Neural cell (in vitro differentiated cells): ENCODE measurements around the gene KCNJ4.

ENCODE experiments used
- RAD21 ChIP-seq: fragments of 450-650 bp; conservative IDR thresholded peaks from 2 replicates; pipeline ENCODE4 v1.6.1; 2014; ENCODE audit warnings: antibody characterized with exemption, mild to moderate bottlenecking, moderate library complexity
- TF ChIP-seq, protein P1 (sequence below): fragments of 450-650 bp; IDR thresholded peaks from 2 replicates; pipeline ENCODE4 v1.5.1; 2014; ENCODE audit warnings: antibody characterized with exemption, mild to moderate bottlenecking, moderate library complexity; ENCODE audit not compliant: poor library complexity, severe bottlenecking

DNA sequence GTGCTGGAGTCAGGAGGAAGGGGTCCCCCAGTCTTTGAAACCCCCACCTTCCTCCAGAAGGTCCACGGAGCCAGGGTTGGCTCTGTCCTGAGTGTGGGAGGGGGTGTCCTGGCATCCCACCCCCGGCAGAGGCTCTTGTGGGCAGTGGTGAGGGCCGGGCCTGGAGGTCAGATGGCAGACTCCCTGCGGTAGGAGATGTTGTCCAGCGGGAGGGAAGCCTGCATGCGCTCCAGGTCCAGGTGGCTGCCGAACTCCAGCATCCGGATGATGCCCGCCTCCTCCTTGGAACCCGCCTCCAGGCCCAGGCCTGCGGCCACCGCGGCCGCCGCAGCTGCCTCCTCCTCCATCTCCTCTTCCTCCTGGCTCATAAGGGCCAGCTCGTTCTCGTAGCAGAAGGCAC is 28.4 kb downstream of the KCNJ4 start:
- TF ChIP-seq, protein P1, sequence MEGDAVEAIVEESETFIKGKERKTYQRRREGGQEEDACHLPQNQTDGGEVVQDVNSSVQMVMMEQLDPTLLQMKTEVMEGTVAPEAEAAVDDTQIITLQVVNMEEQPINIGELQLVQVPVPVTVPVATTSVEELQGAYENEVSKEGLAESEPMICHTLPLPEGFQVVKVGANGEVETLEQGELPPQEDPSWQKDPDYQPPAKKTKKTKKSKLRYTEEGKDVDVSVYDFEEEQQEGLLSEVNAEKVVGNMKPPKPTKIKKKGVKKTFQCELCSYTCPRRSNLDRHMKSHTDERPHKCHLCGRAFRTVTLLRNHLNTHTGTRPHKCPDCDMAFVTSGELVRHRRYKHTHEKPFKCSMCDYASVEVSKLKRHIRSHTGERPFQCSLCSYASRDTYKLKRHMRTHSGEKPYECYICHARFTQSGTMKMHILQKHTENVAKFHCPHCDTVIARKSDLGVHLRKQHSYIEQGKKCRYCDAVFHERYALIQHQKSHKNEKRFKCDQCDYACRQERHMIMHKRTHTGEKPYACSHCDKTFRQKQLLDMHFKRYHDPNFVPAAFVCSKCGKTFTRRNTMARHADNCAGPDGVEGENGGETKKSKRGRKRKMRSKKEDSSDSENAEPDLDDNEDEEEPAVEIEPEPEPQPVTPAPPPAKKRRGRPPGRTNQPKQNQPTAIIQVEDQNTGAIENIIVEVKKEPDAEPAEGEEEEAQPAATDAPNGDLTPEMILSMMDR: no peak
- TF ChIP-seq RAD21: no peak
